HG02678 (cell line): ENCODE results near the gene CCNE1.
A peak's percentile ranks its signal among the peaks of the same experiment; 100 is the strongest.

Experiments used
- ATAC-seq: cut with Tn5 transposase; IDR thresholded peaks from one replicate; pipeline ENCODE4 v1.9.1; 2021; ENCODE audit warnings: mild to moderate bottlenecking, moderate library complexity; ENCODE audit not compliant: unreplicated experiment

The CCNE1 gene

GRCh38 chr19:29872224-29872731 lies 60.5 kb downstream of the CCNE1 start:
- no peak for ATAC-seq

DNA sequence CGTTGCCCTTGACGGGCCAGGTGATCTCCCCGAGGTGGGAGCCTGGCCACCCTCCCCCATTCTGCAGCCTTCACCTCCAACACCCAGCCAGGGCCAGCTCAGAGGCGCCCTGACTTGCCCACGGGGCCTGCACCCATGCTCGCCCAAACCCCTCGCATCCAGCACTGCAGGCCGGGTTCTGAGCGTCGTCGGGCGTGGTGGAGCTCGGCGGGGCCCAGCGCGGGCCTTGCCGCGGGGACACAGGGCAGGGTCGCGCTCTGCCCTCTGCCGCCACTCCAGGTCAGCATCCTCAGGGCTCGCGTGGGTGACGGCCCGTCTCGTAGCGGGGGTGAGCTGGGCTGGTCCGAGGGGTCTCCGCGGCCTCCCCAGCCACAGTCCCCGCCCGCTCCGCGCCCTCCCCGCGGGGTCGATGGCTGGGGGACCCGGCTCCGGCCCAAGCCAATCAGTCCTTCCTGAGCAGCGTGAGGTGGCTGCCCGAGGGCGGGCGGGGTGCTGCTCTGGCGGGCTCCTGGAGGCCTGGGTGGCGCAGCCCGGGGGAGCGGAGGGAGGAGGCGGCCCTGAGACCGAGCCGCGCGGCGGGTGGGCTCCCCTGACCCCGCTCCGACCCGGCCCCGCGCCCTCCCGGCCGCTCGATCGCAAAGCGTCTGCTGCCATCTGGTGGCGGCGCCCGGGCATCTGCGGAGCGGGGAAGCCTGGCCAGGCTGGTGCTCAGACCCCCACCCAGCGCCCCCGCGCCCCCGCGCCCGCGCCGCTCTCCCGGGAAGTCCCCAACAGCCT lies 61.4 kb downstream of the CCNE1 start:
- peak; percentile 66 for ATAC-seq
